ENCODE data around the gene POFUT2. TPM values are rescaled to one million over a fixed set of nuclear protein-coding genes. Genes with fewer than 3 reads are reported as not detected.

The POFUT2 gene
- total RNA-seq, 2 experiments from 2014 or later, result 56.6 to 57.2 TPM

DNA sequence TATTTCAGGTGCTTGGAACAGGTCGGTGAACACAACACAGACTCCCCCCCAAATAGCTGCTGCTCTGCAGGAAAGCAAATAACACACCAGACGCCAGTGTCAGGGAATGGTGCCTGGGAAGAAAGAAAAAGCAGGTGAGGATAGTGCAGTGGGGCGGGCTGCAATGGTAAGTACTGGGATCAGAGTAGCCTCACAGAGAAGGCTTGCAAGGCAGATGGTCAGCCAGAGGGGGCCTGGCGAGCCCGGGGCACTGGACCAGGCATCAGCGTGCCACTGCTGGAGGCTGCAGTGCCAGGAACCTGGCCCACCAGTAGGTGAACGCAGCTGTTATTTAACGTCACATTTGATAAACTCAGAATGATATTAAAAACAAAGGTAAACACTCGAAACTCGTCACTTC is 60.0 kb downstream of the POFUT2 start:
- H3K4me3 Mint-ChIP-seq, result peak overlapping the region; percentile 74
- intact Hi-C loops (cut with DNase I, micrococcal nuclease), result no loop called here
- DNase-seq, result no peak
- H3K27ac Mint-ChIP-seq, result peak overlapping the region; percentile 83
- H3K9me3 Mint-ChIP-seq, result no peaks in the 10 kb centered on the region
- Histone ChIP-seq H3K27ac (ENCODE audit: low read depth in 1 of 2, low read length in 2 of 2) (no peak overlapping the region), H3K36me3 (ENCODE audit: insufficient read depth, low read length) (peaks cover 2% of the 10 kb centered on the region), H3K9me3 (ENCODE audit: control insufficient read depth in 1 of 2, insufficient read depth in 1 of 2, low read length in 2 of 2) (peaks cover 0 to 3% of the 10 kb centered on the region in 2 experiments), H3K27me3 (ENCODE audit: control insufficient read depth in 1 of 2, insufficient read depth in 2 of 2, low read length in 2 of 2) (no peaks in the 10 kb centered on the region), H3K4me1 (ENCODE audit: insufficient read depth, low read length) (peaks cover 53% of the 10 kb centered on the region), H3K4me3 (ENCODE audit: low read length) (no peak overlapping the region)
- peaks cover 55% of the 10 kb centered on the region for H3K4me1 Mint-ChIP-seq (ENCODE audit: low read depth)
- TF ChIP-seq, protein P1, sequence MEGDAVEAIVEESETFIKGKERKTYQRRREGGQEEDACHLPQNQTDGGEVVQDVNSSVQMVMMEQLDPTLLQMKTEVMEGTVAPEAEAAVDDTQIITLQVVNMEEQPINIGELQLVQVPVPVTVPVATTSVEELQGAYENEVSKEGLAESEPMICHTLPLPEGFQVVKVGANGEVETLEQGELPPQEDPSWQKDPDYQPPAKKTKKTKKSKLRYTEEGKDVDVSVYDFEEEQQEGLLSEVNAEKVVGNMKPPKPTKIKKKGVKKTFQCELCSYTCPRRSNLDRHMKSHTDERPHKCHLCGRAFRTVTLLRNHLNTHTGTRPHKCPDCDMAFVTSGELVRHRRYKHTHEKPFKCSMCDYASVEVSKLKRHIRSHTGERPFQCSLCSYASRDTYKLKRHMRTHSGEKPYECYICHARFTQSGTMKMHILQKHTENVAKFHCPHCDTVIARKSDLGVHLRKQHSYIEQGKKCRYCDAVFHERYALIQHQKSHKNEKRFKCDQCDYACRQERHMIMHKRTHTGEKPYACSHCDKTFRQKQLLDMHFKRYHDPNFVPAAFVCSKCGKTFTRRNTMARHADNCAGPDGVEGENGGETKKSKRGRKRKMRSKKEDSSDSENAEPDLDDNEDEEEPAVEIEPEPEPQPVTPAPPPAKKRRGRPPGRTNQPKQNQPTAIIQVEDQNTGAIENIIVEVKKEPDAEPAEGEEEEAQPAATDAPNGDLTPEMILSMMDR (IDR thresholded peaks at IDR 0.05), result no peak
- H3K27me3 Mint-ChIP-seq, result no peaks in the 10 kb centered on the region
- H3K36me3 Mint-ChIP-seq (ENCODE audit: low read depth), result peaks cover 2% of the 10 kb centered on the region
- ChIA-PET CTCF (no interaction called here), POLR2A (interaction anchor here (0.7 kb wide), 1 partner anchor 14 kb away, joined by 4 read pairs; no protein-coding TSS in a partner anchor)
- no peak for ATAC-seq (ENCODE audit: poor library complexity)

DNA sequence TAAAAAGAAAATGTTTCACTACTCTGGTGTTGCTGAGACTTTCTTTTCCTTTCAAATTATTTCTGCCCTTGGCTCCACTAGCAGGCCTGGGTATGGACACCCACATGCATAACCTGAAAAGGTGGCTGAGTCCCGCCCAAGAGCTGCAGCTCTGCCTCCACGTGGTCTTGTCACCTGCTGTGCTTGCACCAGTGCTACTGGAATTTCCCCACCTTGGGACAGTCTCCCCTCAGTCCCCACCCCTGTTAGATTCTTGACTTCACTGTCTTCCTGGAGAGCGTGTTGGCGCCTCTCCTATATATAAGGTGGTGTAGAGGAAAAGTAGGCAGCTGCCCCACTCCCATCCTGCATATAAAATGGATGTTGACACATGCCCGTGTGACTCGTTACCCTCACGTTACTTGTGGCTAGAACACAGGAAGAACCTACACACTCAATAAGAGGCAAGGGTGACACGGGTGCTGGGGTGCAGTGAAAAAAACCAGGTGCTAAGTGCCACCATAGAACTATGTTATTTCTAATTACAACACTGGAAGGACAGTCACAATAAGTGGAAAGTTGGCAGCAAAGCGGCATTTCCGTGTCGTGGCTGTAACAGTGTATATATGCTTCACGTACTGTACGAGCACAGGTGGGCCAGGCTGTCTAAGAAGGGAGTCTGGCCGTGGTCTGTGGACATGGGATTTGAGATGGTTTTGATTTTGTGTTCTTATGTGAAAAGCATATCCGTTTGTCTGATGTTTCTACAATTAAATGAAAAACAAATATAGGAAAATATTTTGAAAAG is 61.0 kb downstream of the POFUT2 start:
- Mint-ChIP-seq H3K9me3 (no peaks in the 10 kb centered on the region), H3K4me3 (peak overlapping the region; percentile 11), H3K27me3 (no peaks in the 10 kb centered on the region), H3K4me1 (ENCODE audit: low read depth) (peaks cover 48% of the 10 kb centered on the region), H3K27ac (peak overlapping the region; percentile 83), H3K36me3 (ENCODE audit: low read depth) (peaks cover 10% of the 10 kb centered on the region)
- Histone ChIP-seq H3K4me3 (ENCODE audit: low read length) (no peak overlapping the region), H3K9me3 (ENCODE audit: control insufficient read depth in 1 of 2, insufficient read depth in 1 of 2, low read length in 2 of 2) (peaks cover 0 to 3% of the 10 kb centered on the region in 2 experiments), H3K27ac (ENCODE audit: low read depth in 1 of 2, low read length in 2 of 2) (no peak overlapping the region), H3K27me3 (ENCODE audit: control insufficient read depth in 1 of 2, insufficient read depth in 2 of 2, low read length in 2 of 2) (no peaks in the 10 kb centered on the region), H3K4me1 (ENCODE audit: insufficient read depth, low read length) (peaks cover 47% of the 10 kb centered on the region), H3K36me3 (ENCODE audit: insufficient read depth, low read length) (peaks cover 7% of the 10 kb centered on the region)
- intact Hi-C loops (cut with DNase I, micrococcal nuclease), result no loop called here
- ChIA-PET CTCF (no interaction called here), POLR2A (no interaction called here)
- DNase-seq (peak in 6 of 14 experiments; percentile 11 to 77 (median 52)), ATAC-seq (ENCODE audit: poor library complexity) (peak; percentile 16)
- TF ChIP-seq, protein P1 (IDR thresholded peaks at IDR 0.05), result no peak

DNA sequence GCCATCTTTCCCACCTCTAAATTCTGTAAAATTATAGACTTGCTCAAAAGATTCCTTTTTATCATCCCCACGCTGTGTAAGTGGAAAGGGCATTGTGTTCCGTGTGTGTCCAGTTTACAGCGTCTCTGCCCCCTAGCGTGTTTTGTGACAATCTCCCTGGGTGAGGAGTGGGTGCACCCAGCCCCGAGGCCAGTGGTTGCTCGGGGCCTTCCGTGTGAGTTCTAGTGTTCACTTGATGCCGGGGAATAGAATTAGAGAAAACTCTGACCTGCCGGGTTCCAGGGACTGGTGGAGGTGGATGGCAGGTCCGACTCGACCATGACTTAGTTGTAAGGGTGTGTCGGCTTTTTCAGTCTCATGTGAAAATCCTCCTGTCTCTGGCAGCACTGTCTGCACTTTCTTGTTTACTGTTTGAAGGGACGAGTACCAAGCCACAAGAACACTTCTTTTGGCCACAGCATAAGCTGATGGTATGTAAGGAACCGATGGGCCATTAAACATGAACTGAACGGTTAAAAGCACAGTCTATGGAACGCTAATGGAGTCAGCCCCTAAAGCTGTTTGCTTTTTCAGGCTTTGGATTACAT is 61.9 kb downstream of the POFUT2 start:
- ChIA-PET POLR2A (no interaction called here), CTCF (no interaction called here)
- Histone ChIP-seq H3K4me1 (ENCODE audit: insufficient read depth, low read length) (peaks cover 47% of the 10 kb centered on the region), H3K9me3 (ENCODE audit: control insufficient read depth in 1 of 2, insufficient read depth in 1 of 2, low read length in 2 of 2) (peaks cover 0 to 3% of the 10 kb centered on the region in 2 experiments), H3K27ac (ENCODE audit: low read depth in 1 of 2, low read length in 2 of 2) (no peak overlapping the region), H3K4me3 (ENCODE audit: low read length) (no peak overlapping the region), H3K36me3 (ENCODE audit: insufficient read depth, low read length) (peaks cover 16% of the 10 kb centered on the region), H3K27me3 (ENCODE audit: control insufficient read depth in 1 of 2, insufficient read depth in 2 of 2, low read length in 2 of 2) (no peaks in the 10 kb centered on the region)
- H3K4me1 Mint-ChIP-seq (ENCODE audit: low read depth), result peaks cover 46% of the 10 kb centered on the region
- TF ChIP-seq, protein P1 (IDR thresholded peaks at IDR 0.05), result no peak
- ATAC-seq (ENCODE audit: poor library complexity) (no peak), DNase-seq (no peak)
- H3K9me3 Mint-ChIP-seq, result no peaks in the 10 kb centered on the region
- no peaks in the 10 kb centered on the region for H3K27me3 Mint-ChIP-seq
- peak overlapping the region; percentile 11 for H3K4me3 Mint-ChIP-seq
- H3K36me3 Mint-ChIP-seq (ENCODE audit: low read depth), result peaks cover 19% of the 10 kb centered on the region
- intact Hi-C loops (cut with DNase I, micrococcal nuclease), result no loop called here
- peak overlapping the region; percentile 83 for H3K27ac Mint-ChIP-seq
